HFFc6 (cell line): ENCODE data around the gene FUNDC2. TPM values are rescaled to one million over a fixed set of nuclear protein-coding genes. Genes with fewer than 3 reads are reported as not detected.

Source experiments
- DNase-seq: peaks from one replicate; pipeline ENCODE4 v3.0.0-alpha.2; 2018
- H3K27ac Mint-ChIP-seq: 2 replicates; pipeline ENCODE4 v1.8.0; 2020; ENCODE audit warnings: mild to moderate bottlenecking, mixed read lengths
- H3K27me3 Mint-ChIP-seq: 2 replicates; pipeline ENCODE4 v1.8.0; 2021; ENCODE audit warnings: mild to moderate bottlenecking, moderate library complexity, mixed read lengths; ENCODE audit not compliant: insufficient read depth
- H3K36me3 Mint-ChIP-seq: 2 replicates; pipeline ENCODE4 v1.8.0; 2021; ENCODE audit warnings: low read depth, mixed read lengths
- H3K4me1 Mint-ChIP-seq: 2 replicates; pipeline ENCODE4 v1.8.0; 2020; ENCODE audit warnings: low read depth, mixed read lengths
- H3K4me3 Mint-ChIP-seq: 2 replicates; pipeline ENCODE4 v1.8.0; 2020; ENCODE audit warnings: mild to moderate bottlenecking, moderate library complexity, mixed read lengths
- H3K9me3 Mint-ChIP-seq: 2 replicates; pipeline ENCODE4 v1.8.0; 2020; ENCODE audit warnings: mild to moderate bottlenecking, mixed read lengths
- CTCF ChIP-seq: fragments of 200-600 bp; sonication (generic); IDR thresholded peaks from 2 replicates; pipeline ENCODE4 v1.5.0; 2021; ENCODE audit warnings: antibody characterized with exemption, mild to moderate bottlenecking
- total RNA-seq, 6 experiments: library from RNA; stranded (reverse); fragmentation: NEBNext Ultra II Directional; extraction: Animal tissue kit (Norgen Biotek cat#: 25700); gene quantifications; 2 replicates in 1 of 6; 3 replicates in 5 of 6; pipeline ENCODE4 v1.2.3, GENCODE V29; 2021

FUNDC2 gene
- total RNA-seq, 6 experiments from 2014 or later = 50.8 to 55.7 (median 53.3) TPM

- Mint-ChIP-seq H3K27ac (no peak overlapping the region), H3K27me3 (no peaks in the 10 kb centered on the region), H3K4me1 (0 out of 2 replicates have a peak, but pooled peaks cover 6% of the 10 kb centered on the region), H3K9me3 (no peaks in the 10 kb centered on the region), H3K36me3 (no peaks in the 10 kb centered on the region), H3K4me3 (no peak overlapping the region)
- no peak for DNase-seq
- no peak for TF ChIP-seq CTCF
Measured at GRCh38 chrX:155046129-155046810, 19.6 kb downstream of the FUNDC2 start.

- Mint-ChIP-seq H3K36me3 (0 out of 2 replicates have a peak, but pooled peaks cover 5% of the 10 kb centered on the region), H3K4me1 (0 out of 2 replicates have a peak, but pooled peaks cover 6% of the 10 kb centered on the region), H3K27ac (no peak overlapping the region), H3K9me3 (no peaks in the 10 kb centered on the region), H3K27me3 (no peaks in the 10 kb centered on the region), H3K4me3 (no peak overlapping the region)
- no peak for DNase-seq
- TF ChIP-seq CTCF = no peak
Measured at GRCh38 chrX:155046811-155047528, 20.3 kb downstream of the FUNDC2 start.

GRCh38 chrX:155048977-155049619 lies 22.5 kb downstream of the FUNDC2 start:
- H3K27me3 Mint-ChIP-seq = no peaks in the 10 kb centered on the region
- peak; percentile 45 for DNase-seq
- no peaks in the 10 kb centered on the region for H3K9me3 Mint-ChIP-seq
- TF ChIP-seq CTCF = peak; percentile 75
- 0 out of 2 replicates have a peak, but pooled peaks cover 5% of the 10 kb centered on the region for H3K36me3 Mint-ChIP-seq
- H3K27ac Mint-ChIP-seq = no peak overlapping the region
- H3K4me1 Mint-ChIP-seq = 0 out of 2 replicates have a peak, but pooled peaks cover 6% of the 10 kb centered on the region
- H3K4me3 Mint-ChIP-seq = no peak overlapping the region

- H3K4me1 Mint-ChIP-seq = peaks cover 11% of the 10 kb centered on the region; the same call in 1 of the 2 replicates
- no peak overlapping the region for H3K4me3 Mint-ChIP-seq
- TF ChIP-seq CTCF = no peak
- H3K27ac Mint-ChIP-seq = no peak overlapping the region
- H3K9me3 Mint-ChIP-seq = no peaks in the 10 kb centered on the region
- no peaks in the 10 kb centered on the region for H3K27me3 Mint-ChIP-seq
- H3K36me3 Mint-ChIP-seq = 0 out of 2 replicates have a peak, but pooled peaks cover 5% of the 10 kb centered on the region
- no peak for DNase-seq
Measured at GRCh38 chrX:155052738-155053498, 26.3 kb downstream of the FUNDC2 start.

- Mint-ChIP-seq H3K4me1 (peaks cover 10% of the 10 kb centered on the region; the same call in 1 of the 2 replicates), H3K4me3 (no peak overlapping the region), H3K36me3 (0 out of 2 replicates have a peak, but pooled peaks cover 5% of the 10 kb centered on the region), H3K27me3 (no peaks in the 10 kb centered on the region; the same call in 1 of the 2 replicates), H3K27ac (no peak overlapping the region), H3K9me3 (no peaks in the 10 kb centered on the region)
- TF ChIP-seq CTCF = no peak
- DNase-seq = no peak
Measured at GRCh38 chrX:155053656-155054055, 27.0 kb downstream of the FUNDC2 start.
